Omental fat pad (tissue), 4 donors: ENCODE data around the gene SDC3. TPM values are rescaled to one million over a fixed set of nuclear protein-coding genes. Genes with fewer than 3 reads are reported as not detected.

Experiments used
- ATAC-seq: fragments of 150-250 bp; one replicate; pipeline ENCODE4 v1.9.1; 2016; ENCODE audit warnings: mild to moderate bottlenecking, moderate library complexity; ENCODE audit not compliant: low FRiP score
- DNase-seq: peaks from one replicate; pipeline ENCODE4 v3.0.0-alpha.2; 2019; ENCODE audit warnings: low spot score
- CTCF ChIP-seq, 3 donors: fragments of 450-650 bp; IDR thresholded peaks; one replicate each; pipeline ENCODE4 v1.5.1; 2016 to 2017; ENCODE audit warnings: antibody characterized with exemption in 3 of 3, mild to moderate bottlenecking in 3 of 3, moderate library complexity in 2 of 3
- total RNA-seq, 4 donors: library from RNA; depleted of rRNA; stranded (reverse); fragments of >200 nt; gene quantifications; one replicate each; pipeline ENCODE4 v1.1.0, GENCODE V29; 2016

Gene SDC3
- total RNA-seq, 4 donors from 2014 or later: 27.3 to 38.1 (median 30.8) TPM

GRCh38 chr1:30882678-30883388 is 25.7 kb downstream of the SDC3 start:
- DNase-seq (no peak), ATAC-seq (no peak)
- no peak for TF ChIP-seq CTCF (IDR thresholded peaks at IDR 0.05)

GRCh38 chr1:30881319-30882181 is 27.0 kb downstream of the SDC3 start:
- ATAC-seq (no peak), DNase-seq (no peak)
- TF ChIP-seq CTCF (IDR thresholded peaks at IDR 0.05): no peak

- no peak for ATAC-seq
- TF ChIP-seq CTCF (IDR thresholded peaks at IDR 0.05): no peak
These were observed 27.8 kb downstream of the SDC3 start for GRCh38 chr1:30880678-30881318.

GRCh38 chr1:30879940-30880677 is 28.4 kb downstream of the SDC3 start:
- DNase-seq (no peak), ATAC-seq (no peak)
- TF ChIP-seq CTCF (IDR thresholded peaks at IDR 0.05): no peak

More at GRCh38 chr1:30880678-30881318, 27.8 kb downstream of the SDC3 start:
- no peak for DNase-seq

- DNase-seq (no peak), ATAC-seq (no peak)
- TF ChIP-seq CTCF (IDR thresholded peaks at IDR 0.05): no peak
These were observed 29.3 kb downstream of the SDC3 start for GRCh38 chr1:30879126-30879786.

- DNase-seq: no peak
- ATAC-seq: no peak
- no peak for TF ChIP-seq CTCF (IDR thresholded peaks at IDR 0.05)
These were observed 30.0 kb downstream of the SDC3 start for GRCh38 chr1:30878559-30878958.
